Activated naive CD8-positive, alpha-beta T cell treated with anti-CD3 and anti-CD28 coated beads, Interleukin-2, amount 10 ng/mL, durations not matched to agents 7 days and 5 days (primary cell): ENCODE data around the gene KLF3. TPM values are rescaled to one million over a fixed set of nuclear protein-coding genes. Genes with fewer than 3 reads are reported as not detected.

Source experiments
- ATAC-seq: fragments of 150-1000 bp; cut with Tn5 transposase; one replicate; pipeline ENCODE4 v1.10.0; 2021; ENCODE audit warnings: low read depth, moderate library complexity
- POLR2A ChIA-PET: fragments of 350-600 bp; sonication (Branson Sonifier 250); formaldehyde crosslinking; loops from one replicate; lab custom pipeline; 2021; ENCODE audit warnings: antibody characterized with exemption; lab: Charles Lee
- DNase-seq: peaks from one replicate; pipeline ENCODE4 v3.0.0; 2021
- H3K27ac Mint-ChIP-seq: one replicate; pipeline ENCODE4 v1.8.0; 2022; ENCODE audit warnings: mild to moderate bottlenecking, mixed read lengths
- H3K27me3 Mint-ChIP-seq: one replicate; pipeline ENCODE4 v1.8.0; 2022; ENCODE audit warnings: mild to moderate bottlenecking, moderate library complexity, mixed read lengths
- H3K36me3 Mint-ChIP-seq: one replicate; pipeline ENCODE4 v1.8.0; 2021; ENCODE audit warnings: mild to moderate bottlenecking, mixed read lengths
- H3K4me1 Mint-ChIP-seq: one replicate; pipeline ENCODE4 v1.8.0; 2021; ENCODE audit warnings: mixed read lengths
- H3K4me3 Mint-ChIP-seq: one replicate; pipeline ENCODE4 v1.8.0; 2022; ENCODE audit warnings: mild to moderate bottlenecking, moderate library complexity, mixed read lengths
- H3K9me3 Mint-ChIP-seq: one replicate; pipeline ENCODE4 v1.8.0; 2021; ENCODE audit warnings: mixed read lengths
- total RNA-seq, 2 experiments: library from RNA; stranded (reverse); gene quantifications; one replicate each; pipeline ENCODE4 v1.2.3, GENCODE V29; 2021

KLF3 gene
- total RNA-seq, 2 experiments from 2014 or later, result 37.8 to 44.1 TPM

DNA sequence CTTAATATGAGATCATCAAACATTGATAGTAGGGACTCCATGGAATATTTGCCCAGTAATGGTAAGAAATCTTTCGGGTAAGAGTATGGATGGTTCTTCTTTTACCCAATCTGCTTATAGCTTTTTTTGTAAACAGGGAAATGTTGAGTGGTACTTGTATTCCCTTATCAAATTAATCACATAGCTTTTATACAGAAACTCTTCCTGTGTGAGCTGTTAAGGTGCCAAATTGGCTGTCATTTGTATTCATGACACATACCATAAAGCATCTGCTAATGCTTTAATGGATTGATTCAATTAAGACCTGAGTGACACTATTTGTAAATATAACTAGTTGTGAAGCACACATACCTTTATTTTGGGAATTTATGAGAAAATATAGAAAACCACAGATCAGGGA, 34.2 kb downstream of the KLF3 start:
- ATAC-seq (no peak), DNase-seq (no peak)
- Mint-ChIP-seq H3K27ac (no peak overlapping the region), H3K4me3 (no peak overlapping the region), H3K9me3 (no peaks in the 10 kb centered on the region), H3K27me3 (no peaks in the 10 kb centered on the region), H3K4me1 (no peaks in the 10 kb centered on the region), H3K36me3 (peaks cover 28% of the 10 kb centered on the region)
- POLR2A ChIA-PET, result interaction anchor here (0.6 kb wide), 1 partner anchor 526 kb away, joined by 6 read pairs; no protein-coding TSS in a partner anchor

DNA sequence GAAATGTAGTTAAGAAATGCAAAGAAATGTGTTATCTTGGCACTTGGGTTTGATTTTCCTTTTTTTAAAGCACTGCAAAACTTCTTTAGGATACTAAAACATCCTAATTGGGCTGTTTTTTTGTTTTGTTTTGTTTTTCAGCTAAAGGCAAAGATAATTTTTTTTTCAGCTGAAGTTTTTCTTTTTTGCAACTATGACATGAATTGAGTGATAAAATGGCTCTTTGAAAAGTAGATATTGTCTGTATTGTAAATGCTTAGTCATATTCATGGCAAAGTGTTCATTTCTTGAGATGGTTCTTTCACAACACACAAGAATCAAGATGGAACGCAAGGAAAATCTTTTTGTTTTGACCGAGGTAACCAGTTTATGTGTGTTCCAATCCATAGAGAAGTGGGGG, 35.1 kb downstream of the KLF3 start:
- no peaks in the 10 kb centered on the region for H3K27me3 Mint-ChIP-seq
- no peaks in the 10 kb centered on the region for H3K4me1 Mint-ChIP-seq
- no peaks in the 10 kb centered on the region for H3K9me3 Mint-ChIP-seq
- H3K27ac Mint-ChIP-seq, result no peak overlapping the region
- no peak overlapping the region for H3K4me3 Mint-ChIP-seq
- no peak for ATAC-seq
- no peak for DNase-seq
- POLR2A ChIA-PET, result no interaction called here
- peaks cover 21% of the 10 kb centered on the region for H3K36me3 Mint-ChIP-seq

DNA sequence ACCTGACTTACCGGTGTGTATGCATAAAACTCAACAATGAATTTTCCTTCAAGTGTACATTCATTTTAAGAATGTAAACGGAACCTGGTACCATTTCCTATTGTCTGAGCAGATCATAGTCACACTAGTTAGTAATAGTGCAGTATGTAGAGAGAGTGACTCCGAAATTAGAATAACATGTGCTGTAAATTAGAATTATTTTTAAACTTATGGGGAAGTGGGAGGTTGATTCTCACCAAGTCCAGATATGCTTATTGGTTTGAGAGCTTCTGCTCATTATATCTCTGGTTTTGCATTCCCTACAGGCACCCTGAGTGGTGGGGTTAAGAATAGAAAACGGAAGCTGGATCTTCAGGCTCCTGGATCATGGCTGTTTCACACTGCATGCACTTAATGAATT, 39.6 kb downstream of the KLF3 start:
- POLR2A ChIA-PET, result no interaction called here
- DNase-seq (no peak), ATAC-seq (no peak)
- H3K27me3 Mint-ChIP-seq, result peaks cover 4% of the 10 kb centered on the region
- no peaks in the 10 kb centered on the region for H3K9me3 Mint-ChIP-seq
- peaks cover 3% of the 10 kb centered on the region for H3K36me3 Mint-ChIP-seq
- H3K4me1 Mint-ChIP-seq, result peaks cover 4% of the 10 kb centered on the region
- no peak overlapping the region for H3K4me3 Mint-ChIP-seq
- no peak overlapping the region for H3K27ac Mint-ChIP-seq

DNA sequence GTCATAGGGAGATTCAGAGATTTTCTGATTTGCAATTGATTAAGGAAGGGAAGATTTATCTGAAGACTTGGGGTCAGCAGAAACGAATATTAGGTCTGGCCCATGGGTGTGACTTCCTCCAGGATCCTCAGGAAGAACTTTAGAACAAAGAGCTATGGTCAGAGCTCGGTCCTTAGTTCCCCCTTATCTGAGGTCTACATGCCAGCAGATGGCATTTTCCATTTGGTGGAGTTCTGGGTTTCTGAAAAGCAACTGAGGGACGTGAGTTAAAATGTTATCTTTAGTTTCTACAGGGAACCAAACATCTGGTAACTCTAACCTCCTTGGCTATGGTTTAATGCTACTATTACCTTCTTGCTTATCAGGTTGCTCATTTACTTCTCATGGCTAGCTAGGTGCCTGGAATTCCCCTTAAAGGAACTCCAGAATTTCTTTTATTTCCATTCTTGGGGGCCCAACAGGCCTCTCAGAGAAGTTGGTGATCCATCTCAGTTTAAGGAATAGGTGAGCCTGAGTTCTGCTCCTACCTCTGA, 40.7 kb downstream of the KLF3 start:
- no peaks in the 10 kb centered on the region for H3K36me3 Mint-ChIP-seq
- H3K27me3 Mint-ChIP-seq, result peaks cover 4% of the 10 kb centered on the region
- no peak for ATAC-seq
- no peak for DNase-seq
- H3K4me1 Mint-ChIP-seq, result peaks cover 4% of the 10 kb centered on the region
- H3K4me3 Mint-ChIP-seq, result no peak overlapping the region
- no peak overlapping the region for H3K27ac Mint-ChIP-seq
- POLR2A ChIA-PET, result no interaction called here
- H3K9me3 Mint-ChIP-seq, result no peaks in the 10 kb centered on the region

DNA sequence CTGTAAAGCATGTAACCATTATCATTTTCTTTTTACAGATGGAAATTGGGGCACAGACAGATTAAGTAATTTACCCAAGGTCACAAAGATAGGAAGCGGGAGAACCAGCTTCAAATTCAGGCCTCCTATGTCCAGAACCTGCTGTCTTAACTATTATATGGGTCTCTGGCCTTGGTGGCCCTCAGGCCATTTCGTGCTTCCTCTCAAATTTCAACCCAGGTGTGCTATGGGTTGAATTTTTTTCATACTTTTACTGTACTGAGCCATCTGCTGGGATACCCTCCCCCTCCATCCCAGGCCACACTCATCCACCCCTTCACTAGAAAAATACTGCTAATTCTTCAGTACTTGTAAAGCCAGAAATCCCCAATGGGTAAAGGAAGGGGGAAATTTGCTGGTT, 42.3 kb downstream of the KLF3 start:
- H3K9me3 Mint-ChIP-seq, result no peaks in the 10 kb centered on the region
- POLR2A ChIA-PET, result no interaction called here

DNA sequence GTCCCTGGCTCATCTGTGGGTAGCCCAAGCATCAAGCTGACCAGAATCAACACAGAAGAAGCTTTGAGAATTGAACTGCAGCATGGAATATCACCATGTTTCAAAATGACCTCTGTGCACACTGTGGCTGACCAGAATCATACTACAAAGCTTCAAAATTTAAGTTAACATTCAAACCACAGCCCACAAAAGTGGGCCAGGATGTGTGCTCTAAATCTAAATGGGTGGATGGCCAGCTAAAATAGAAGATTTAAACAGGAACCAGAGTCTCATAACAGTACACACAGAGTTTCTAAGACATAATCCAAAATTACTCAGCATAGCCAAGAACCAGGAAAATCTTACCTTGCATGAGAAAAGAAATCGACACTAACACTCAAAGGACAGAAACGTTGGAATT, 46.1 kb downstream of the KLF3 start:
- POLR2A ChIA-PET, result no interaction called here
- ATAC-seq (no peak), DNase-seq (no peak)
- peaks cover 3% of the 10 kb centered on the region for H3K36me3 Mint-ChIP-seq
- peaks cover 11% of the 10 kb centered on the region for H3K9me3 Mint-ChIP-seq
- H3K4me1 Mint-ChIP-seq, result peaks cover 9% of the 10 kb centered on the region
- H3K27me3 Mint-ChIP-seq, result peaks cover 3% of the 10 kb centered on the region
- H3K4me3 Mint-ChIP-seq, result no peak overlapping the region
- H3K27ac Mint-ChIP-seq, result no peak overlapping the region

More for the DNA sequence above, 42.3 kb downstream of the KLF3 start:
- DNase-seq (no peak), ATAC-seq (no peak)
- no peaks in the 10 kb centered on the region for H3K36me3 Mint-ChIP-seq
- no peak overlapping the region for H3K4me3 Mint-ChIP-seq
- H3K4me1 Mint-ChIP-seq, result peaks cover 9% of the 10 kb centered on the region
- H3K27me3 Mint-ChIP-seq, result peaks cover 4% of the 10 kb centered on the region
- H3K27ac Mint-ChIP-seq, result no peak overlapping the region

DNA sequence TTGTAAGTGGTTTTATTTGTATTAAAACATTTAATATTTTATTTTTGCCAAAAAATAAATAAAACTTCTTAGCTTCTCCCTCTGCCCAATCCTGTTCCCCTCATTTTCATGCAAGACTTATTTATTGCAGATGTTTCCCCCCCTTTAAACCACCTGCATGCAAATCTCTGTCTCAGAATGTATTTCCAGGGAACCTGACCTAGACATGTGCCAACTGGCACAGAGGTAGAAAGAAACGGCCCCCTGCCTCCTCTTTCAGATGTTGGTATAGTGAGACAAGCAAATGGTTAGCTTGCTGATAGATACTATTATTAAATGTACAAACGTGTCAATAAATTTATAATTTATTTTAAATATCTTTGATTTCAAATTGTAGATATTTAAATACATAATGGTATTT, 47.1 kb downstream of the KLF3 start:
- H3K9me3 Mint-ChIP-seq, result peaks cover 11% of the 10 kb centered on the region
- POLR2A ChIA-PET, result no interaction called here
- no peak for ATAC-seq
- H3K36me3 Mint-ChIP-seq, result peaks cover 3% of the 10 kb centered on the region
- no peak overlapping the region for H3K4me3 Mint-ChIP-seq
- no peaks in the 10 kb centered on the region for H3K27me3 Mint-ChIP-seq
- DNase-seq, result no peak
- peaks cover 7% of the 10 kb centered on the region for H3K4me1 Mint-ChIP-seq
- no peak overlapping the region for H3K27ac Mint-ChIP-seq

DNA sequence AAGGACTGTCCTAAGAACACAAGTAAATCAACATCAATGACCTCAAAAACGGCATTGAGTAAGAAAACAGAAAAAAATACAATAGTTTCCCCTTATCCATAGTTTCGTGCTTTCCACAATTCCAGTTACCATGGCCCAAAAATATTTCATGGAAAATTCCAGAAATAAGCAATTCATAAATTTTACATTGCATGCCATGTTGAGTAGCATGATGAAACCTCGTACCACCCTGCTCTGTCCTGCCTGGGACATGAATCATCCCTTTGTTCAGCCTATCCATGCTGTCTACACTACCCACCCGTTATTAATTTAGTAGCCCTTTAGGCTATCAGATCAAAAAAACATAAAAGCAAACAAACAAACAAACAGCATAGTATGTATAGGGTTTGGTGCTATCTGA, 51.1 kb downstream of the KLF3 start:
- no peak overlapping the region for H3K4me3 Mint-ChIP-seq
- peaks cover 3% of the 10 kb centered on the region for H3K36me3 Mint-ChIP-seq
- no peak overlapping the region for H3K27ac Mint-ChIP-seq
- POLR2A ChIA-PET, result no interaction called here
- DNase-seq, result no peak
- no peak for ATAC-seq
- H3K27me3 Mint-ChIP-seq, result no peaks in the 10 kb centered on the region
- peaks cover 4% of the 10 kb centered on the region for H3K4me1 Mint-ChIP-seq
- peaks cover 11% of the 10 kb centered on the region for H3K9me3 Mint-ChIP-seq

DNA sequence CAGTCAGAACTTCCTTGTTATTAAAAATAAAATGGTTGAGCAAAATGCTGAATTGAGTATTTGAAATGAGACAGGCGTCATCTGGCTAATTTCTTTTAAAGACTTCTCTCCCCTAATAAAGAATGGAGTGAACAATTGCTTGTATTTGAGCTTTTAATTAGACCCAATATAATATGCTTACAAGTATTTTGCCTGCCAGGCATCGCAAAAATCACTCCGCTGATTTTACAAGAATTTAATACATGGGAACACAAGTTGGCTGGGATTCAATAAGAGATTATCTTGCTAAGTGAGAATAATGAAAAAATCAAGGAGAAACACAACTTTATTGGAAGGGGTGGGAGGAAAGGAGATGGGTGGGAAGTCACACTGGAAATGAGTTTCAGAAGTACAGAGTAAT, 52.3 kb downstream of the KLF3 start:
- ATAC-seq, result no peak
- Mint-ChIP-seq H3K9me3 (peaks cover 11% of the 10 kb centered on the region), H3K4me3 (no peak overlapping the region), H3K27me3 (no peaks in the 10 kb centered on the region), H3K36me3 (peaks cover 3% of the 10 kb centered on the region), H3K4me1 (no peaks in the 10 kb centered on the region), H3K27ac (no peak overlapping the region)
- no peak for DNase-seq
- POLR2A ChIA-PET, result no interaction called here

DNA sequence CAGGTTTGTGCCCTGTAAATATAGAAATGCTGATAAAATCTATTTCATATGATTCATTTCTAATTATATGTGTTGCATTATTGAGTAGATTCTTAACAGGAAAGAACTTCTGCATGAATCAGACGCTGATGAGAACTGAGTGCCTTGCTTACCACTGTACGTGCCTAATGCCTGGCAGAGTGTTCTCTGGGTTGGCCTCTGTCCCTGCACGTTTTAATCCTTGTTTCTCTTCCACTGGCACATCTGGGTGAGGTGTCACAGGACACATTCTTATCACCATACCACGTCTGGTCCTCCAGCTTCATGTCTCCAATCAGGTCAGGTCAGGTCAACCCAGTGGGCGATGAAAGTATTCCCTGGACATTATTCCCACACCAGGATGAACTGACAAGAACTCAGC, 53.6 kb downstream of the KLF3 start:
- Mint-ChIP-seq H3K9me3 (peaks cover 6% of the 10 kb centered on the region), H3K4me1 (no peaks in the 10 kb centered on the region), H3K27ac (no peak overlapping the region), H3K27me3 (no peaks in the 10 kb centered on the region), H3K36me3 (no peaks in the 10 kb centered on the region), H3K4me3 (no peak overlapping the region)
- POLR2A ChIA-PET, result no interaction called here
- no peak for ATAC-seq
- DNase-seq, result no peak

DNA sequence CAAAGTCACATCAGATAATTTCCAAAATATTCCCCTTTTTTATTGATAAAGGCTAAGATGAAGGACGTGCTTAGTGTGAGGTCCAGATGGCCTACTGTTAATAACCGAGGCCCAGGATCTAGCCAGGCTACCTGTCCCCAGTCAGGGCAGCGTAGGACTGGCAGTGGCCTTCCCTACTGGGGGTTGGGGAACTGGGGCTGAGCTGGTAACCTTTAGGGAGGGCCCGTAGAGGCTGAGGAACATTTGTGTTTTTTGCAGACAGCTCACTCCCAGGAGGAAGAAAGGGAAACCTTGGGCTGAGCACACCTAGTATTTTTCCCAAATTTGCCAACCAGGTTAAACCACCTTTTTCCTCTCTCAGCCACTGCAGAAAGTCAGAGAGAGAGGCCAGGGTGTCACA, 59.1 kb downstream of the KLF3 start:
- POLR2A ChIA-PET, result no interaction called here
- H3K27ac Mint-ChIP-seq, result no peak overlapping the region

DNA sequence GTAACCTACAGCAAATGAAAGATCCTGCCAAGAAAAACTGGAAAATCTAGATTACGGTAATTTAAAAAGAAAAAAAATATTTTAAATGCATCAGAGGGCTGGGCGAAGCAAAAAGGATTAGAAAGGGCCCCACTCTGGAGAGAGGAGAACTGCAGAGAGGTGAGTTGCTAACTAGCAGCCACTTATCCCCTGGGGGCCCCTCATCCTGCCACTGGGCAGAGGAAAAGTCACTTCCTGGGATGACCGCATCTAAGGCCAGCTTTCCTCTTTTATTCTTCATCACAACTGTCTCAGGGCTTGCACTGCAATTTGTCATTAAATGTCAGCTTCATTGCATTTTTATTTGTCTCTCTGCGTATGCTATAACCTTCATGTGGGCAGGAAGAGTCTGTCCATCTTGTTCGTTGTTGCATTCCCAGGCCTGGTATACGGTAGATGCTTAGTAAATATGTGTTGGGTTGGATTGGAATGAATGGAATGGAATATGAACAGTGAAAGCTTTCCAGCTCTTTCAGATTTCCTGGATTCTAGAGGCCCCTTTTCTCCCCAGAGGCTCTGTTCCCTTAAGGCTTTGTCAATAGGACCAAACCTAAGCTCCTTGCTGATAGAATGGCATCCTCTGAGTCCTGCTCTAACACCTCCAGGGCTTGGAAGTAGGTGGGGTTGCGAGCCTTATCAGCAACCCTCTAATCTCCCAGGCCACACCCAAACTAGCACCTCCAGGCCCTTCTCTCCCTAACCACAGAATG, 59.9 kb downstream of the KLF3 start:
- H3K4me3 Mint-ChIP-seq, result no peak overlapping the region
- DNase-seq (no peak), ATAC-seq (no peak)
- no peaks in the 10 kb centered on the region for H3K27me3 Mint-ChIP-seq
- H3K27ac Mint-ChIP-seq, result no peak overlapping the region
- peaks cover 7% of the 10 kb centered on the region for H3K4me1 Mint-ChIP-seq
- POLR2A ChIA-PET, result no interaction called here
- no peaks in the 10 kb centered on the region for H3K9me3 Mint-ChIP-seq
- no peaks in the 10 kb centered on the region for H3K36me3 Mint-ChIP-seq

More for the DNA sequence above, 59.1 kb downstream of the KLF3 start:
- Mint-ChIP-seq H3K4me1 (peaks cover 7% of the 10 kb centered on the region), H3K27me3 (no peaks in the 10 kb centered on the region), H3K9me3 (no peaks in the 10 kb centered on the region), H3K36me3 (no peaks in the 10 kb centered on the region), H3K4me3 (no peak overlapping the region)
- no peak for DNase-seq
- no peak for ATAC-seq

DNA sequence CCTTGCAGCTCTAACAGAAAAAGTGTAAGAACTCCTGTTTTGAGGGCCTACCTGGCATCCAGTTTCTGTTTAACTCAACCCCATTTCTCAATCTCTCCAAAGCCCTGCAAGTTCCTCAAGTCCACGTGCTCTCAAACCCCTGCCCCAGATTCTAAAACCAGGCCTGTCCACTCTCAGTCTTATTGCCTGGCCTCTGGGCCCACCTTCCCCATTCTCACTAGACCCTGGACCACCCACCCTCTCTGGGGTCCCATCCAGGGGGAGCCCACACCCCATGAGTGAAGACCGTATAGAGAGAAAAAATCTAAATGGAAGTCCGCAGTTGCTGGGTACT, 60.4 kb downstream of the KLF3 start:
- no peak for DNase-seq
- ATAC-seq, result no peak
- Mint-ChIP-seq H3K9me3 (no peaks in the 10 kb centered on the region), H3K36me3 (no peaks in the 10 kb centered on the region), H3K4me1 (peaks cover 7% of the 10 kb centered on the region), H3K4me3 (no peak overlapping the region), H3K27ac (no peak overlapping the region), H3K27me3 (no peaks in the 10 kb centered on the region)
- POLR2A ChIA-PET, result no interaction called here

DNA sequence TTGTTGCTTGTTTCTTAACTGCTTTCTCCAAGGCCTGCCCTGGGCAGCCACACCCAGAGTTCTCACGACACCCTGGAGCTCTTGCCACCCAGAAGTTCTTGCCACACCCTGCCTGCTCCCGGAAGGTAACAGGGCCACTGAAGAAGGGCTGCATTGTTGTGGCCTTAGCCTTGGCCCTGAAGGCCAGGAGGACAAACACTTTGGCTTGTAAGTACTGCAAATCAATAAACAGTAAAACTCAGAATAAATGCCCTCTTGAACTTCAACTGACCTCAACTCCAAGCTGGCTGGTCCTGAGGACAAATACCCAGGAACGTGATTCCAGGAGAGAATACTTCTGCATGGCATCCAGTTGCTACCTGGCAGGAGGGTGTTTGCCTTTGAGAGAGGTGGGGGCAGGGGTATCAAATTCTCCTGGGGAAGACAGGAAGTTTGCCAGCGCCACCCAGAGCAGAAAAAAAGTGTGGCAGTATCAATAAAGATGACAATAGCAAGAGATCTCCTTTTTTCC, 64.7 kb downstream of the KLF3 start:
- Mint-ChIP-seq H3K36me3 (no peaks in the 10 kb centered on the region), H3K4me3 (no peak overlapping the region), H3K9me3 (peaks cover 9% of the 10 kb centered on the region), H3K27me3 (no peaks in the 10 kb centered on the region), H3K27ac (no peak overlapping the region), H3K4me1 (peaks cover 12% of the 10 kb centered on the region)
- DNase-seq, result no peak
- no peak for ATAC-seq
- POLR2A ChIA-PET, result interaction anchor here (0.7 to 1.4 kb wide), 2 partner anchors 57 to 410 kb away, joined by 5 read pairs; no protein-coding TSS in a partner anchor
